Keratinocyte (primary cell): ENCODE results near the gene LMNA.

Experiments
- EZH2 ChIP-seq: IDR thresholded peaks from one replicate; pipeline ENCODE4 v1.6.1; 2012; ENCODE audit warnings: inconsistent platforms, mild to moderate bottlenecking, low read length, moderate library complexity
- TF ChIP-seq, protein P1 (sequence below), 3 experiments: IDR thresholded peaks in 1 of 3; conservative IDR thresholded peaks in 1 of 3; optimal IDR thresholded peaks in 1 of 3; 2 replicates in 2 of 3; 3 replicates in 1 of 3; pipeline versions ENCODE3 to v1.5.1; 2011; ENCODE audit warnings: low read length in 3 of 3, mild to moderate bottlenecking in 3 of 3, moderate library complexity in 2 of 3, control low read depth in 1 of 3, inconsistent platforms in 1 of 3; ENCODE audit not compliant: insufficient read depth in 2 of 3; ENCODE audit errors: extremely low read depth in 1 of 3

GRCh38 chr1:156104065-156104810 is 10.3 kb upstream of the LMNA start:
- TF ChIP-seq, protein P1, sequence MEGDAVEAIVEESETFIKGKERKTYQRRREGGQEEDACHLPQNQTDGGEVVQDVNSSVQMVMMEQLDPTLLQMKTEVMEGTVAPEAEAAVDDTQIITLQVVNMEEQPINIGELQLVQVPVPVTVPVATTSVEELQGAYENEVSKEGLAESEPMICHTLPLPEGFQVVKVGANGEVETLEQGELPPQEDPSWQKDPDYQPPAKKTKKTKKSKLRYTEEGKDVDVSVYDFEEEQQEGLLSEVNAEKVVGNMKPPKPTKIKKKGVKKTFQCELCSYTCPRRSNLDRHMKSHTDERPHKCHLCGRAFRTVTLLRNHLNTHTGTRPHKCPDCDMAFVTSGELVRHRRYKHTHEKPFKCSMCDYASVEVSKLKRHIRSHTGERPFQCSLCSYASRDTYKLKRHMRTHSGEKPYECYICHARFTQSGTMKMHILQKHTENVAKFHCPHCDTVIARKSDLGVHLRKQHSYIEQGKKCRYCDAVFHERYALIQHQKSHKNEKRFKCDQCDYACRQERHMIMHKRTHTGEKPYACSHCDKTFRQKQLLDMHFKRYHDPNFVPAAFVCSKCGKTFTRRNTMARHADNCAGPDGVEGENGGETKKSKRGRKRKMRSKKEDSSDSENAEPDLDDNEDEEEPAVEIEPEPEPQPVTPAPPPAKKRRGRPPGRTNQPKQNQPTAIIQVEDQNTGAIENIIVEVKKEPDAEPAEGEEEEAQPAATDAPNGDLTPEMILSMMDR (optimal IDR thresholded peaks at IDR 0.05 in 1 of 3, IDR thresholded peaks at IDR 0.05 in 1 of 3, conservative IDR thresholded peaks at IDR 0.05 in 1 of 3; ENCODE audit: extremely low read depth in 1 of 3, insufficient read depth in 2 of 3, low read length in 3 of 3) = no peak
- no peak for TF ChIP-seq EZH2
